ENCODE data around the gene INAFM2. TPM values are rescaled to one million over a fixed set of nuclear protein-coding genes. Genes with fewer than 3 reads are reported as not detected.

INAFM2 gene
- total and polyA plus RNA-seq, 9 of the 15 experiments (the other 6 are each of a cell fraction or from before 2014, with no cell fraction given), result 11.8 to 43.1 (median 27.2) TPM

DNA sequence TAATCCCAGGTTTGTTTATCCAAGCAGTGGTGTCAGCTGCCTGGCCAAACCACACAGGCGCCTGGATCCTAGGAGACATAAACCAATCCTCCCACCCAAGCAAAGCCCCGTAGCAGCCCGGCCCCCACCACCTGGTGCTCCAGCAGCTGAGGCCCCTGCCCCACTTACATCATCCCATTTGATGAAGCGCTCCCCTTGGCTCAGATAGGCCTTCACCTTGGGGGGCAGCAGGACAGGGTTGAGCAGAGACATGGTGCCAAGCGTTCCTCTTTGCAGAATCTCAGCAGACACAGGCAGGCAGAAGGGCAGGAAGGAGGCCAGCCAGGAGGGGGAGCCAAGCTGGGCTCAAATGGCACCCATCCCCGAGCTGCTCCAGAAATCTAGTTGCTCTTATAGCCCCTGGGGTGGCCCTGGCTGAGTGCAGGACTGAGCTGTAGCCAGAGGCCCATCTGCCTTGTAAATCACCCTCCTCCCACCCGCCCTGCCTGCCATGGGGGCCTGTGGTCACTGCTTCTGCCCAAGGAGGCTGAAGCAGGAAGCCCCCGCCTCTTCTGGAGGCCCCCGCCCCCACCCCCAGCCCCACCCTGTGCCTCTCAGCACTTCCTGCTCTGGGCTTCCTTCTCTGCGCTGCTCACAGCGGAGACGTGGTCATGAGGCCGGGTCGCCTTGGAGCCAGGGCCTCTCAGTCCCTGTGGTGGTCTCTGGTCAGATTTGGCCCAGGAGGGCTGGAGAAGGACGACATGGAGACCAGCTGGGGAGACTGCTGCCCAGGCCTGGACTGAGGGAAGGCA is 15.9 kb upstream of the INAFM2 start, which contains the start of gene PLCB2 (continued):
- TF ChIP-seq EZH2 (IDR thresholded peaks at IDR 0.05; ENCODE audit: borderline replicate concordance, low read depth, low read length) (no peak), ZNF347 (CRISPR knock-in tag; IDR thresholded peaks at IDR 0.05; ENCODE audit: low read depth) (no peak), HDAC3 (IDR thresholded peaks at IDR 0.05; ENCODE audit: borderline replicate concordance, partially characterized antibody) (no peak), ARID2 (IDR thresholded peaks at IDR 0.05) (no peak), ZBTB7A (IDR thresholded peaks at IDR 0.05; ENCODE audit: borderline replicate concordance, control insufficient read depth, low read depth, low read length) (peak; percentile 37; the same call in 1 of the 2 replicates), KDM5B (IDR thresholded peaks at IDR 0.05; ENCODE audit: insufficient replicate concordance, low read depth, low read length) (peak; percentile 43), ILF3 (IDR thresholded peaks at IDR 0.05; ENCODE audit: borderline replicate concordance) (no peak), POLR3G (IDR thresholded peaks at IDR 0.05; ENCODE audit: extremely low read depth, insufficient read length, insufficient replicate concordance) (no peak)
- TF ChIP-seq, protein P1, sequence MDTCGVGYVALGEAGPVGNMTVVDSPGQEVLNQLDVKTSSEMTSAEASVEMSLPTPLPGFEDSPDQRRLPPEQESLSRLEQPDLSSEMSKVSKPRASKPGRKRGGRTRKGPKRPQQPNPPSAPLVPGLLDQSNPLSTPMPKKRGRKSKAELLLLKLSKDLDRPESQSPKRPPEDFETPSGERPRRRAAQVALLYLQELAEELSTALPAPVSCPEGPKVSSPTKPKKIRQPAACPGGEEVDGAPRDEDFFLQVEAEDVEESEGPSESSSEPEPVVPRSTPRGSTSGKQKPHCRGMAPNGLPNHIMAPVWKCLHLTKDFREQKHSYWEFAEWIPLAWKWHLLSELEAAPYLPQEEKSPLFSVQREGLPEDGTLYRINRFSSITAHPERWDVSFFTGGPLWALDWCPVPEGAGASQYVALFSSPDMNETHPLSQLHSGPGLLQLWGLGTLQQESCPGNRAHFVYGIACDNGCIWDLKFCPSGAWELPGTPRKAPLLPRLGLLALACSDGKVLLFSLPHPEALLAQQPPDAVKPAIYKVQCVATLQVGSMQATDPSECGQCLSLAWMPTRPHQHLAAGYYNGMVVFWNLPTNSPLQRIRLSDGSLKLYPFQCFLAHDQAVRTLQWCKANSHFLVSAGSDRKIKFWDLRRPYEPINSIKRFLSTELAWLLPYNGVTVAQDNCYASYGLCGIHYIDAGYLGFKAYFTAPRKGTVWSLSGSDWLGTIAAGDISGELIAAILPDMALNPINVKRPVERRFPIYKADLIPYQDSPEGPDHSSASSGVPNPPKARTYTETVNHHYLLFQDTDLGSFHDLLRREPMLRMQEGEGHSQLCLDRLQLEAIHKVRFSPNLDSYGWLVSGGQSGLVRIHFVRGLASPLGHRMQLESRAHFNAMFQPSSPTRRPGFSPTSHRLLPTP (IDR thresholded peaks at IDR 0.05; ENCODE audit: borderline replicate concordance, extremely low read depth, insufficient read length), result no peak
- TF ChIP-seq, protein P2, sequence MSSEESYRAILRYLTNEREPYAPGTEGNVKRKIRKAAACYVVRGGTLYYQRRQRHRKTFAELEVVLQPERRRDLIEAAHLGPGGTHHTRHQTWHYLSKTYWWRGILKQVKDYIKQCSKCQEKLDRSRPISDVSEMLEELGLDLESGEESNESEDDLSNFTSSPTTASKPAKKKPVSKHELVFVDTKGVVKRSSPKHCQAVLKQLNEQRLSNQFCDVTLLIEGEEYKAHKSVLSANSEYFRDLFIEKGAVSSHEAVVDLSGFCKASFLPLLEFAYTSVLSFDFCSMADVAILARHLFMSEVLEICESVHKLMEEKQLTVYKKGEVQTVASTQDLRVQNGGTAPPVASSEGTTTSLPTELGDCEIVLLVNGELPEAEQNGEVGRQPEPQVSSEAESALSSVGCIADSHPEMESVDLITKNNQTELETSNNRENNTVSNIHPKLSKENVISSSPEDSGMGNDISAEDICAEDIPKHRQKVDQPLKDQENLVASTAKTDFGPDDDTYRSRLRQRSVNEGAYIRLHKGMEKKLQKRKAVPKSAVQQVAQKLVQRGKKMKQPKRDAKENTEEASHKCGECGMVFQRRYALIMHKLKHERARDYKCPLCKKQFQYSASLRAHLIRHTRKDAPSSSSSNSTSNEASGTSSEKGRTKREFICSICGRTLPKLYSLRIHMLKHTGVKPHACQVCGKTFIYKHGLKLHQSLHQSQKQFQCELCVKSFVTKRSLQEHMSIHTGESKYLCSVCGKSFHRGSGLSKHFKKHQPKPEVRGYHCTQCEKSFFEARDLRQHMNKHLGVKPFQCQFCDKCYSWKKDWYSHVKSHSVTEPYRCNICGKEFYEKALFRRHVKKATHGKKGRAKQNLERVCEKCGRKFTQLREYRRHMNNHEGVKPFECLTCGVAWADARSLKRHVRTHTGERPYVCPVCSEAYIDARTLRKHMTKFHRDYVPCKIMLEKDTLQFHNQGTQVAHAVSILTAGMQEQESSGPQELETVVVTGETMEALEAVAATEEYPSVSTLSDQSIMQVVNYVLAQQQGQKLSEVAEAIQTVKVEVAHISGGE (CRISPR knock-in tag; IDR thresholded peaks at IDR 0.05), result peak in 1 of 3 experiments; percentile 55; a peak in 2 of 6 replicates

Data from K562 (cell line).